ENCODE results near the gene ILK. TPM values are rescaled to one million over a fixed set of nuclear protein-coding genes. Genes with fewer than 3 reads are reported as not detected.

ILK gene
- total RNA-seq, 2 experiments from 2014 or later = 64.8 to 80.3 TPM

DNA sequence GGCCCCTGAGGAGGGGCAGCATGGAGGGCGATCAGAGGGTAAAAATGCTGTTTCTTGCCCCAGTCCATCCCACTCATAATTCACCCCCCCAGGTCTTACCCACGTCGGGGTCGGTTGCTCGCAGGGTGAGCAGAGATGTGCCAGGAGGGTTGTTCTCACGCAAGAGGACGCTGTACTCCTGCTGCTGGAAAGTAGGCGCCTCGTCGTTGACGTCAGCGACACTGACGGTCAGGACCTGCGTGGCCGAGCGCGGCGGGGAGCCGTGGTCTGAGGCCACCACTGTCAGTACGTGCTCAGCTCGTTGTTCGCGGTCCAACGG lies 26.0 kb downstream of the ILK start:
- Histone ChIP-seq H3K4me2 (ENCODE audit: low read length) (no peak overlapping the region), H2AFZ (ENCODE audit: low read length) (no peak overlapping the region), H3K36me3 (ENCODE audit: insufficient read depth, low read length) (no peaks in the 10 kb centered on the region), H3K9me3 (ENCODE audit: low read length) (no peaks in the 10 kb centered on the region), H3K4me1 (ENCODE audit: insufficient read depth, low read length, poor library complexity, severe bottlenecking) (no peaks in the 10 kb centered on the region), H3K4me3 (ENCODE audit: low read depth, low read length, poor library complexity, severe bottlenecking) (no peak overlapping the region), H4K20me1 (ENCODE audit: insufficient read depth, low read length) (no peaks in the 10 kb centered on the region), H3K79me2 (ENCODE audit: insufficient read depth, low read depth, low read length) (no peaks in the 10 kb centered on the region), H3K9me2 (ENCODE audit: insufficient read depth, low read length) (no peaks in the 10 kb centered on the region), H3K27ac (ENCODE audit: low read depth, low read length, poor library complexity, severe bottlenecking) (no peak overlapping the region)
- intact Hi-C loops (cut with micrococcal nuclease; ENCODE audit: unreplicated experiment) = no loop called here
- ChIA-PET POLR2A (interaction anchor here (1.2 kb wide), 1 partner anchor 13 kb away, joined by 4 read pairs; no protein-coding TSS in a partner anchor), CTCF (ENCODE audit: unreplicated experiment) (no interaction called here)
- DNase-seq (ENCODE audit: low spot score) = no peak
- no TSS peak for BruUV-seq (replicated peaks)
- TF ChIP-seq, protein P1, sequence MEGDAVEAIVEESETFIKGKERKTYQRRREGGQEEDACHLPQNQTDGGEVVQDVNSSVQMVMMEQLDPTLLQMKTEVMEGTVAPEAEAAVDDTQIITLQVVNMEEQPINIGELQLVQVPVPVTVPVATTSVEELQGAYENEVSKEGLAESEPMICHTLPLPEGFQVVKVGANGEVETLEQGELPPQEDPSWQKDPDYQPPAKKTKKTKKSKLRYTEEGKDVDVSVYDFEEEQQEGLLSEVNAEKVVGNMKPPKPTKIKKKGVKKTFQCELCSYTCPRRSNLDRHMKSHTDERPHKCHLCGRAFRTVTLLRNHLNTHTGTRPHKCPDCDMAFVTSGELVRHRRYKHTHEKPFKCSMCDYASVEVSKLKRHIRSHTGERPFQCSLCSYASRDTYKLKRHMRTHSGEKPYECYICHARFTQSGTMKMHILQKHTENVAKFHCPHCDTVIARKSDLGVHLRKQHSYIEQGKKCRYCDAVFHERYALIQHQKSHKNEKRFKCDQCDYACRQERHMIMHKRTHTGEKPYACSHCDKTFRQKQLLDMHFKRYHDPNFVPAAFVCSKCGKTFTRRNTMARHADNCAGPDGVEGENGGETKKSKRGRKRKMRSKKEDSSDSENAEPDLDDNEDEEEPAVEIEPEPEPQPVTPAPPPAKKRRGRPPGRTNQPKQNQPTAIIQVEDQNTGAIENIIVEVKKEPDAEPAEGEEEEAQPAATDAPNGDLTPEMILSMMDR (conservative IDR thresholded peaks at IDR 0.05; ENCODE audit: low read length) = no peak
- no peak for TF ChIP-seq EZH2phosphoT487 (IDR thresholded peaks at IDR 0.05; ENCODE audit: borderline replicate concordance, low read depth, low read length)

DNA sequence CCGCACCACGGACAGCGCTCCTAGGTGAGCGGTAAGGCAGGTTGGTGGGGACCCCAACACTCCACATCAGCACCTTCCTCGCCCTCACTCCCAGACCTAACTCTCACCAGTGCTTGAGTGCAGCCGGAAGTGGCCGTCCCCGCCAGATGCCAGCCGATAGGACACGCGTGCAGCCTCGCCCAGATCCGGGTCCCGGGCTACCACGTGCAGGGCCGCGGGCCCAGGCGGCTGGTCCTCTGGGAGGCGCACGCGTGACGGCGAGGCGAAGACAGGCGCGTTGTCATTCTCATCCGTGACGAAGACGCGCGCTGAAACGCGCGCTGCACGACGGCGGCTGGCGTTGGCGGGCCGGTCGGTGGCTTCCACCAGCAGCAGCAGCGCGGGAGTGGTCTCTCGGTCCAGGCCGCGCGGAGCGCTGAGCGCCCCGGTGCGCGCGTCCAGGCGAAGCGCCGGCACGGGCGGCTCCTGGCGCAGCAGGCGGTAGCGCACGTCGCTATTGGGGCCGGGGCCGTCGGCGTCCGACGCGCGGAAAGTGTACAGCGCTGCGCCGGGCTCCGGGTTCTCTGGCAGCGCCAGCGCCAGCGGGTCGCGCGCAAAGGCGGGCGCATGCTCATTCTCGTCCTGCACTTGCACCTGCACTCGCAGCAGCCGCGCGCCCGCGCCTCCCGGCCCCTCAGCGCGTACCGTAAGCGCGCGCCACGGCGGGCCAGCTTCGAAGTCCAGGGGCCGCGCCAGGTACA lies 26.5 kb downstream of the ILK start:
- CTCF ChIA-PET (ENCODE audit: unreplicated experiment) = no interaction called here
- H3K9me3 ChIP-seq (ENCODE audit: low read length) = no peaks in the 10 kb centered on the region
- no peaks in the 10 kb centered on the region for H3K79me2 ChIP-seq (ENCODE audit: insufficient read depth, low read depth, low read length)
- H3K27ac ChIP-seq (ENCODE audit: low read depth, low read length, poor library complexity, severe bottlenecking) = no peak overlapping the region
- no peak for TF ChIP-seq EZH2phosphoT487 (IDR thresholded peaks at IDR 0.05; ENCODE audit: borderline replicate concordance, low read depth, low read length)
- TF ChIP-seq, protein P1 (conservative IDR thresholded peaks at IDR 0.05; ENCODE audit: low read length) = no peak
- POLR2A ChIA-PET = interaction anchor here (1.2 kb wide), 1 partner anchor 12 kb away, joined by 4 read pairs; no protein-coding TSS in a partner anchor
- no peaks in the 10 kb centered on the region for H3K4me1 ChIP-seq (ENCODE audit: insufficient read depth, low read length, poor library complexity, severe bottlenecking)
- H3K4me3 ChIP-seq (ENCODE audit: low read depth, low read length, poor library complexity, severe bottlenecking) = no peak overlapping the region
- no peak for DNase-seq (ENCODE audit: low spot score)
- H4K20me1 ChIP-seq (ENCODE audit: insufficient read depth, low read length) = no peaks in the 10 kb centered on the region
- H3K4me2 ChIP-seq (ENCODE audit: low read length) = no peak overlapping the region
- intact Hi-C loops (cut with micrococcal nuclease; ENCODE audit: unreplicated experiment) = no loop called here
- no peak overlapping the region for H2AFZ ChIP-seq (ENCODE audit: low read length)
- H3K36me3 ChIP-seq (ENCODE audit: insufficient read depth, low read length) = no peaks in the 10 kb centered on the region
- H3K9me2 ChIP-seq (ENCODE audit: insufficient read depth, low read length) = no peaks in the 10 kb centered on the region
- no TSS peak for BruUV-seq (replicated peaks)

DNA sequence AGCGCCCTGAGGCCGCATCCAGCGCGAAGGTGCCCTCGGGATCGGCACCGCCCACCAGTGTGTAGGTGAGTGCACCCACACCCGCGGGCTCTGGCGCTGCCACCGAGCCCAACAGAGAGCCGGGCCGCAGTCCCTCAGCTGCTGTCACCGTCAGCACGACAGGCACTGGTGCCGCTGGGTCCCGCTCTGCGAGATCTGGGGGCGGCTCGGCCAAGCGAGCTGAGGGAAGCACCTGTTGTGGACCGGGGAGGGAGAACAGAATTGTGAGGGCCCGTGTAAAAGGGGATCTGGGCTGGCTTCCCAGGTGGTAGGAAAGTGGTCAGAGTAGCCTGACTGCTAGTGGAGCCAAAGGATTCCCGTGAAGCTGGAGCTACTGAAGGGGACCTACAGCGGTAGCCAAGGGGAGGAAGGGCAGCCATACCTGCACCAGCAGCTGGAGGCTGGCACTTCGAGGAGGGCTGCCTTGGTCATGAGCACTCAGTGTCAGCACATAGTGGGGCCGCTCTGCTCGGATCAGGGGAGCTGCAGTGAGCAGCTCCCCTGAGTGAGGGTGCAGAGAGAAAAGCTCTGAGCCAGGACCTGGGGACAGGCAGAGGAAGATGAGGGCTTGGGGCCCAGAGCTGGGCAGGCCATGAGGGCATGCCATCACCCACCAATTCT lies 27.2 kb downstream of the ILK start:
- no peak overlapping the region for H3K4me2 ChIP-seq (ENCODE audit: low read length)
- intact Hi-C loops (cut with micrococcal nuclease; ENCODE audit: unreplicated experiment) = no loop called here
- no peak overlapping the region for H2AFZ ChIP-seq (ENCODE audit: low read length)
- no peaks in the 10 kb centered on the region for H4K20me1 ChIP-seq (ENCODE audit: insufficient read depth, low read length)
- H3K4me3 ChIP-seq (ENCODE audit: low read depth, low read length, poor library complexity, severe bottlenecking) = no peak overlapping the region
- no peak overlapping the region for H3K27ac ChIP-seq (ENCODE audit: low read depth, low read length, poor library complexity, severe bottlenecking)
- TF ChIP-seq, protein P1 (conservative IDR thresholded peaks at IDR 0.05; ENCODE audit: low read length) = no peak
- TF ChIP-seq EZH2phosphoT487 (IDR thresholded peaks at IDR 0.05; ENCODE audit: borderline replicate concordance, low read depth, low read length) = no peak
- CTCF ChIA-PET (ENCODE audit: unreplicated experiment) = no interaction called here
- DNase-seq (ENCODE audit: low spot score) = no peak
- no peaks in the 10 kb centered on the region for H3K36me3 ChIP-seq (ENCODE audit: insufficient read depth, low read length)
- no peaks in the 10 kb centered on the region for H3K4me1 ChIP-seq (ENCODE audit: insufficient read depth, low read length, poor library complexity, severe bottlenecking)
- no peaks in the 10 kb centered on the region for H3K9me3 ChIP-seq (ENCODE audit: low read length)
- H3K9me2 ChIP-seq (ENCODE audit: insufficient read depth, low read length) = no peaks in the 10 kb centered on the region
- no peaks in the 10 kb centered on the region for H3K79me2 ChIP-seq (ENCODE audit: insufficient read depth, low read depth, low read length)
- no TSS peak for BruUV-seq (replicated peaks)
- POLR2A ChIA-PET = interaction anchor here (0.5 to 0.7 kb wide), 2 partner anchors 15 to 256 kb away, joined by 4 to 5 read pairs; no protein-coding TSS in a partner anchor
